NCI-H2107 (cell line): ENCODE results near the gene MYL4.
"Not testable (repeated sequence)": the region's sequence is repeated elsewhere in the genome, so short reads cannot be mapped to it uniquely, and the experiment has no call there.

Source experiments
- DNase-seq: peaks from one replicate; lab custom pipeline; 2025; lab: John Stamatoyannopoulos, UW

Gene MYL4

GRCh38 chr17:47221154-47221553, 12.0 kb downstream of the MYL4 start:
- no peak for DNase-seq

- no peak for DNase-seq
Observed at GRCh38 chr17:47222047-47222446, 12.9 kb downstream of the MYL4 start.

GRCh38 chr17:47223007-47223406, 13.9 kb downstream of the MYL4 start:
- no peak for DNase-seq

- no peak for DNase-seq
Observed at GRCh38 chr17:47223460-47223859, 14.3 kb downstream of the MYL4 start.

GRCh38 chr17:47224077-47224476, 14.9 kb downstream of the MYL4 start:
- not testable (repeated sequence) for DNase-seq

- no peak for DNase-seq
Observed at GRCh38 chr17:47224966-47225365, 15.8 kb downstream of the MYL4 start.

- DNase-seq = no peak
Observed at GRCh38 chr17:47225436-47225858, 16.3 kb downstream of the MYL4 start.

- DNase-seq = no peak
Observed at GRCh38 chr17:47225911-47226688, 17.0 kb downstream of the MYL4 start.

GRCh38 chr17:47227862-47228261, 18.7 kb downstream of the MYL4 start:
- no peak for DNase-seq

- DNase-seq = peak; percentile 69
Observed at GRCh38 chr17:47229535-47230443, 20.6 kb downstream of the MYL4 start.

GRCh38 chr17:47230864-47231263, 21.7 kb downstream of the MYL4 start:
- DNase-seq = no peak

GRCh38 chr17:47231334-47231733, 22.2 kb downstream of the MYL4 start:
- no peak for DNase-seq

GRCh38 chr17:47231866-47232265, 22.7 kb downstream of the MYL4 start:
- no peak for DNase-seq

- DNase-seq = no peak
Observed at GRCh38 chr17:47232465-47232864, 23.3 kb downstream of the MYL4 start.

GRCh38 chr17:47235506-47235905, 26.4 kb downstream of the MYL4 start:
- DNase-seq = no peak

- no peak for DNase-seq
Observed at GRCh38 chr17:47235923-47236322, 26.8 kb downstream of the MYL4 start.

- DNase-seq = no peak
Observed at GRCh38 chr17:47237841-47238240, 28.7 kb downstream of the MYL4 start.

GRCh38 chr17:47238321-47239010, 29.3 kb downstream of the MYL4 start:
- no peak for DNase-seq

GRCh38 chr17:47239619-47239966, 30.4 kb downstream of the MYL4 start:
- no peak for DNase-seq

GRCh38 chr17:47239967-47240651, 31.0 kb downstream of the MYL4 start:
- no peak for DNase-seq

- DNase-seq = no peak
Observed at GRCh38 chr17:47240806-47241205, 31.7 kb downstream of the MYL4 start.

GRCh38 chr17:47242648-47243047, 33.5 kb downstream of the MYL4 start:
- DNase-seq = no peak
